Measurements from ENCODE around the gene USF3.

Gene USF3, protein sequence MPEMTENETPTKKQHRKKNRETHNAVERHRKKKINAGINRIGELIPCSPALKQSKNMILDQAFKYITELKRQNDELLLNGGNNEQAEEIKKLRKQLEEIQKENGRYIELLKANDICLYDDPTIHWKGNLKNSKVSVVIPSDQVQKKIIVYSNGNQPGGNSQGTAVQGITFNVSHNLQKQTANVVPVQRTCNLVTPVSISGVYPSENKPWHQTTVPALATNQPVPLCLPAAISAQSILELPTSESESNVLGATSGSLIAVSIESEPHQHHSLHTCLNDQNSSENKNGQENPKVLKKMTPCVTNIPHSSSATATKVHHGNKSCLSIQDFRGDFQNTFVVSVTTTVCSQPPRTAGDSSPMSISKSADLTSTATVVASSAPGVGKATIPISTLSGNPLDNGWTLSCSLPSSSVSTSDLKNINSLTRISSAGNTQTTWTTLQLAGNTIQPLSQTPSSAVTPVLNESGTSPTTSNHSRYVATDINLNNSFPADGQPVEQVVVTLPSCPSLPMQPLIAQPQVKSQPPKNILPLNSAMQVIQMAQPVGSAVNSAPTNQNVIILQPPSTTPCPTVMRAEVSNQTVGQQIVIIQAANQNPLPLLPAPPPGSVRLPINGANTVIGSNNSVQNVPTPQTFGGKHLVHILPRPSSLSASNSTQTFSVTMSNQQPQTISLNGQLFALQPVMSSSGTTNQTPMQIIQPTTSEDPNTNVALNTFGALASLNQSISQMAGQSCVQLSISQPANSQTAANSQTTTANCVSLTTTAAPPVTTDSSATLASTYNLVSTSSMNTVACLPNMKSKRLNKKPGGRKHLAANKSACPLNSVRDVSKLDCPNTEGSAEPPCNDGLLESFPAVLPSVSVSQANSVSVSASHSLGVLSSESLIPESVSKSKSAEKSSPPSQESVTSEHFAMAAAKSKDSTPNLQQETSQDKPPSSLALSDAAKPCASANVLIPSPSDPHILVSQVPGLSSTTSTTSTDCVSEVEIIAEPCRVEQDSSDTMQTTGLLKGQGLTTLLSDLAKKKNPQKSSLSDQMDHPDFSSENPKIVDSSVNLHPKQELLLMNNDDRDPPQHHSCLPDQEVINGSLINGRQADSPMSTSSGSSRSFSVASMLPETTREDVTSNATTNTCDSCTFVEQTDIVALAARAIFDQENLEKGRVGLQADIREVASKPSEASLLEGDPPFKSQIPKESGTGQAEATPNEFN (N-terminal part only)

DNA sequence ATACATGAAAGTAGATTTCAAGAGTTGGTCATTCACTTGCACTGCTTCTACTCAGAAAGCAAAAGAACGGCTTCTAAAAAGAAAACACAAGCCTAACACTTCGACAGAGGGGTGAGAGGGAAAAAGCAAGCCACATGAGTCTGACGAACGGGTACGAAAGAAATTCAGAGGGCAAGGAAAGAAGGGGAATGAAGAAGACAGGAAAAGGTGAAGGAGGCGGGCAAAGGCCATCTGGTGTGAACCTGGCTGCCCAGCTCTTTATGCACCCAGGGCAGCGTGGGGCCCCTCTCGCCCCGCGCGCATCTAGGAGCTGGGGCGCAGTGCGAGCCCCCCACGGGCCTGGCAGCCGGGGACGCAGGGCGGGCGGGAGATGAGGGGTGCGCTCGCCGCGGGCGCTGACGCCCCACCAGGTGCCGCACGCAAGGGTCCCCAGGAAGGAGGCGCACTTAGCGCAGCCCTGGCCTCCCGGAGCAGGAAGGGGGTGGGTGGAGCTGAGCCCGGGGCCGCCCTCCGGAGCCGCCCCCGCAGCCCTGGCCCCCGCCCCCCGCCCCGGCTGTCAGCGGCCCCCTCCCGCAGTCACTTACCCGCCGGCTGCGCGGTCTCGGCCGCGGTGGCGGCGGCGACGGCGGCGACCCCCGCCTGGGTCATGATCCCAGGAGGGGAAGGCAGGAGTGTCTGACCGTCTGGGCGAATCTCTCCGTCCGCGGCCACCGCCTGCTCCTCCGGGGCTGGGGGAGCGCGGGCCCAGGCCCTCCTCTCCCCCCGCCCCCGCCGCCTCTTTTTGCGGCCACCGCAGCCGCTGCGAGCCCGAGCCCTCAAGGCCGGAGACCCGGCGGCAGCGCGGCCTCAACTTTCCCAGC, at the start of gene USF3:
Gene USF3 (minus strand): TSS at position 857 of the 860 bp plus-strand sequence. CDS start 21,764 bp downstream, outside the sequence.
- peak; percentile 86 for DNase-seq

DNA sequence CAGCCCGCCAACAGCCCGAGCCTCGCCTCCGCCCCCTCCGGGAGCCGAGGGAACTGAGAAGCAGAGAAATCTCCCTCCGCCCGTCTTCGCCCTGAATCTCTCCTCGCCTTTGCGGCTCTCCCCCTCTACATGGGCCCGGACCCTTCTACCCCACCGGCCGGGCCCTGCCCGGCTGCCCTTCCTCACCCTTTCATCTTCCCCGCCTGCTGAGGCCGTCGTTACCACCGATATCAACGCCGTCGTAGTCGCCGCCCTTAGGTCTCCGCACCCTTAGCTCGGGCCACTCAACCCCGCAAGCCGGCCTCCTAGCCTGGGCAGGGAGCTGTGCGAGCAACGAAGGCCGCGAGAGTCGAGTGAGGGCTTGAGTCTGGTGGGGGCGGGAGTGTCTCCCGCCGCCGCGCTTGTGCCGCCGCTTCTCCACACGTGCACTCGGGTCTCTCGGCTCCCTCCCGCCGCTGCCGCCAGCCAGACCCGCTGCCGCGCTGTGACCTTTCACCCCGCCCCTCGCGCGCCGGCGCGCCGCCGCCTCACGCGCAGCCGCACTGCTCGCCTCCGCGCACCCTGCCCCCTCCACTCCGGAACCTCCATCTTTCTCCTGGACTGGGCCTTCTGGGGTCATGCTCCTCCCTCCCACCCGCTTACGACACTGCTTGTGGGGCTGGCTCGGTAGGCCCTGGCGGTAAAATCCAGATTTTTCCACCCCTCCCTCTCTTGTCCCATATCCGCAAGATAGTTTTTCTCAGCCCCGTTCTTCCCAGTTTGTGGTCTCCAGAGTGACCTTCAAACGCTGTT, 49.5 kb upstream of the USF3 start, which contains the start of gene NAA50:
Gene NAA50 (minus strand): TSS at position 494 of the 792 bp plus-strand sequence. CDS start 300 bp downstream, at position 194.
- peak; percentile 53 for DNase-seq

DNA sequence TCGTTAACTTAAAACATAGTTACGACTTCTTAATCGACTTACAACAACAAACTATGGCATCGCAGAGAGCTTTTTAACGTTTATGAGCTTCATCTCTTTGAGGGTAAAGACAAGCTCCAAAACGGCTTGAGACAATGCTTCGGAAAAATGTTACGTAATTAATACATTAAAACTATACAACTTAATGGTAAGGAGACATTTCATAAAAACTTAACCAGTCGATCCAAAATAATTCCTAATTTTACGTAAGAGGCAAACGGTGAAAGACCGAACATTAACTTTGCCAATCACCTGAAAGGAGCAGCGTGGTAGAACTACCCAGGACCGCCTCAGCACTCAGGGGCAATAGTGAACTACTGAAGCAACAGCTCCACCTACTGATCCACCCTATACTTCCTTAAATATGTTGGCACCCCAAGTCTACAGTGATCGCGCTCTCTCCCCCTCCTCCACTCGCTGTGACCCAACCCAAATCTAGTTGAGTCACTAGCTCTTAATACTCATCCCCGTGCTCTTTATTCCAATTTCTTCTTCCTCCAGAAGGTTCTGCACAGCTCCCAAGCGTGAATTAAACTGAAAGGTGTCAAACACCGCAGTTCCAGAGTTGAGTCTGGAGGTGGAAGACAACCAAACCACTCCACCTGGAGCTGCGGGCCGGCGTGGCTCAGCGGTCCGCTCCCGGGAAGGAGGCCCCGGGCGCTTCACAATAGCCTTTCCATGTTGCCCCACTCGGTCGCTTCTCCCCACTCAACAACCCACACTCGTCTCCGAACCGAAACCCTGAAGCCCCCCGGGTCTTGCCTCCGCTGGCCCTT, 48.7 kb upstream of the USF3 start:
- peak; percentile 57 for DNase-seq

DNA sequence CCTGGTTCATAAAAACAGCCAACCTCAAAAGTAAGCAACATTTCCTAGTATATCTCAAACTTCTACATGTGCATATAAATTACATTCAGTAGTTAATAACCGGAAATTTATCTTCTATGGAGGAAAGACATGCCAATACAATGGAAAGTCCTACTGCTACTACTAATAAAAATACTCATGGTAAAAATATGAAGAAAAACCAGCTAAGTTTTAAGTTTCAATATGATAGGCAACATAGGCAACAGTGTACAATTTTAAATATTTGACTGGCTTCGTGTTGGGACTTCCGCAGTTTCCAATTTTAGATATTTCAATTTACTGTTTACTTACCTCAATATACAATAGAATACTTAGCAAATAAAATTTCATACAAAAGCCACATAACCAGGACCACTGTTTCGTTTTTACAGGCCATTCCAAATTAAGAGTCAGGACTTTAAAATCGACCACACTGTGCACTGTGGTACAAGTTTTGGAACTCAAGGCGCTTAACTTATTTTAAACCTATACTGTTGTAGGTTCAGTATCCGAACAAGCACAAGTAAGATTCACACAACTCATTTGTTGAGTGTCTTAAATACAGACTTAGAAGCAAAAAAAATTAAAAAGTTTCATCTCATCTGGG, 46.7 kb upstream of the USF3 start:
- no peak for DNase-seq

DNA sequence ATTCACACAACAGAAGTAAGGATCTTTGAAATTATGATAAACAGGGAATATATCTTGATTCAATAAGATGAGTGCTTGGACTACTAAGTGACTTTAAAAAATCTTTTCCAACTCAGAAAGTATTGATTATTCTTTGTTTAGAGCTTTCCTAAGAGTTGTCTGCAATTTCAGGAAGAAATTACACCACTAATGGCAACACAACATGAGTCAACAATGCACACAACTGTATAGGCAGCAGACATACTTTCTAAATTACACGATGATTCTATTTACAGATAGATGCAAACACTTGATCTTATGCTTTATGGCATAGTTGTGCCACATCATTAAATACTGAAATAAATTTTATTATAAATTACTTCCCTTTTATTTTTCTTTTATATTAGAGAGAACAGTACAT, 45.2 kb upstream of the USF3 start:
- DNase-seq = no peak

DNA sequence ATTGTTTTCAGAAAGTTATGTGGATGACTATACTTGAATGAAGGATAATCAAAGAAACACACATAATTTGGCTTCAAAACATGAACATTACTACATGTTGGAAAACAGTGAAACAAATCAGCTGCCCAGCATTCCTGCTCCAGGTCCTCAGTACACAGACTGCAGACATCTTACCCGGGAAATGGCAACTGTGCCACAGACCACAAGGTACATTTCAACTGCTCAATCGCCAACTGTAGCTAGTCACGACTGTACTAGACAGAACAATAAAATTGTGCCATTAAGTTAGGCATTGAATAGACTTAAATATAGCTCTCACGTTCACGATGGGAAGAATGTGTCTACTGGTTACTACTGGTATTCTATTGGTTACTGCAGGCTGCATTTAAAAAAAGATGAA, 44.6 kb upstream of the USF3 start:
- no peak for DNase-seq

DNA sequence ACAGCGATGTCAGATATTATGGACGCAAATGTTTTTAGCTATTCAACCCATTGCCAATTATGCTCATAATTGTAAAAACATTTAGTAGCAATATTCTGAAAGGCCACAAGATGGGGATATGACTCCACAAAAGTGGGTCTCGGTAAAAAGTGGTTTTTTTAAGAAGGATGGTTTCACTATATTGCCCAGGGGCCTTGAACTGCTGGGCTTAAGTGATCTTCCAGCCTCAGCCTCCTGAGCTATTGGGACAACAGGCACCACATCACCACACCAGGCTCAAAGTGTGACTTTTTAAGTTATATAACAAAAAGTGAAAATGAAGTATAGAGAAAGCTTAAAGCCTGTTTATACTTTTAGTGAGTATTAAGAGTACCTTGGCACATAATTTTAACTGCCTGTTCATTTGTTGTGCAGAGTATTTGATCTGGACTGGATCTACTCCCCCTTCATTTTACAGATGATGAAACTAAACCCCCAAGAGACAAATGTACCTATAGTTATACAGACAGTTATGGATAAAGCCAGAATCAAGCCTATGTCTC, 40.2 kb upstream of the USF3 start:
- DNase-seq = no peak

DNA sequence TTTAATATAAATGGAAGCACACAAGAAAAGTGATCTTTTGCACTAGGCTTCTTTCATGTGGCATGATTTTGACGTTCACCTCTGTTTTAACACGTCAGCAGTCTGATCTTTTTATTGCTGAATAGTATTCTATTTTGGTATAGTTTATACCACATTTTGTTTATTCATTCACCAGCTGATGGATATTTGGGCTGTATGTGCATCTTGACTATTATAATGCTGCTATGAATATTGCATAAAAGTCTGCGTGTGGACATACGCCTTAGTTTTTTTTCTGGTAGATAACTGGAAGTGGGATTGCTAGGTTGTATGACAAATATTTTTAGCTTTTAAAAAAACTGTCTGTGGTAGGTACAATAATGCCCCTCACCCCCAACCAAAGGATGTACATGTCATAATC, 35.3 kb upstream of the USF3 start:
- DNase-seq = no peak

DNA sequence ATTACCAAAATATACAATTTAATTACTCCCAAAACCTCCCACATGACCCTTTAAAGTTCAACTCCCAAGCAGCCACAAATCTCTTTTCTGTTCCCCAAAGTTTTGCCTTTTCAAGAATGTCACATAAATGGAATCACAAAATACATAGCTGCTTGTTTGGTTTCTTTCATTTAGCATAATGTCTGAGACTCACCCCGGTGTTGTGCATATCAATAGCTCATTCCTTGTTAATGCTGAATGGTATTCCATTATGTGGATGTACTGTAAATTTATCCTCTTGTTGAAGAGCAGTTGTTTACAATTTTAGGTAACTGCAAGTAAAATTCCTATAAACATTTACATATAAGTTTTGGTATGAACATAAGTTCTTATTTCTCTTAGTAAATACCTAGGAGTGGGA, 34.1 kb upstream of the USF3 start:
- no peak for DNase-seq

DNA sequence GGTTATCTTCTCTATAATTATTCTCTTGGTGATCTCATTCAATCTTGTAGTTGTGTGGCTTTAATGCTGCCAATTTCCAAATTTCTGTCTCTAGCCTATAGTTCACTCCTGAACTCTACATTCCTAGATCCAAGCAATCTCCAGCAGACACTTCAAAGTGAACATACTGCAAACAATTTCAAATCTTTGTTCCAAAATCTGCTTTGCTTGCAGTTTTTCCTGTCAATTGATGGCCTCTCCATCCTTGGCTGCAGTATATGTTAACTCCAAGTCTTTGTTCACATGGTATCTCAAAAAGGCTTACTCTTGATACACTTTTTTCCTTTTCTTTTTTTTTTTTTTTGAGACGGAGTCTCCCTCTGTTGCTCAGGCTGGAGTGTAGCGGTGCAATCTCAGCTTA, 32.2 kb upstream of the USF3 start:
- no peak for DNase-seq

DNA sequence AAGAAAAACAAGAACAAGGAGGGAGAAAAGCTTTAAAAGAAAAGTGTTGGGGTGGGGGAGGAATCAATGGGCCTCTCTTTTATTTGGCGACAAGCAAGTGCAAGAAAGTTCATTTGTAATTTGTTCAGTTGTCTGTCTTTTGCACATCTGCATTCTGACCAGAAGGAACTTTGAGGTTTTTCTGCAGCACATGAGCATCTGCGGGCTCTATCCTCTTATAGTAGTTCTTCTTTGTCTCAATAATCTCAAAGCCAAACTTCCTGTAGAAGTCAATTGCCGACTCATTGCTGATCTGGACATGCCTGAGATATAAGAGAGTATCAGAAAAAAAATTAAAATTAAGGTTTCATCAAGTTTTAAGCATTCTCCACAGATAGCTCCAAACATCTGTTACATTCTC, 25.2 kb upstream of the USF3 start:
- no peak for DNase-seq

DNA sequence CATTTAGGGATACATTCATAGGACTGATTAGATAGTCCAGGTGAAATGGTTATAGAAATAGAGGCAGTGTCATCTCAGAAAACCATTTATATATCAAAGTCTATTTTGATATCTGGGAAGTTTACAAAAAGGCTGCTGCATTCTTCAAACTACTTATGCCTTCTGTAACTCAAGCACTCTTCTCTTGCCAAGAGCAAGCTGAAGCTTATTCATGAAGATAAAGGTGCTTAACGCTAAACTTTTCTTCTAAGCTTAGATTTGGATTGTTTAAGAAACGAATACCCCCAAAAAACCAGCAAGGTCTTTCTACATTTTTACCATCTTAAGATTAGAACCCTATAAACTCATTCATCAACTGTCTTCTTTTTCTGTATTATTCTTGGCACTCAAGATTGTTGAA, 23.3 kb upstream of the USF3 start:
- DNase-seq = no peak

DNA sequence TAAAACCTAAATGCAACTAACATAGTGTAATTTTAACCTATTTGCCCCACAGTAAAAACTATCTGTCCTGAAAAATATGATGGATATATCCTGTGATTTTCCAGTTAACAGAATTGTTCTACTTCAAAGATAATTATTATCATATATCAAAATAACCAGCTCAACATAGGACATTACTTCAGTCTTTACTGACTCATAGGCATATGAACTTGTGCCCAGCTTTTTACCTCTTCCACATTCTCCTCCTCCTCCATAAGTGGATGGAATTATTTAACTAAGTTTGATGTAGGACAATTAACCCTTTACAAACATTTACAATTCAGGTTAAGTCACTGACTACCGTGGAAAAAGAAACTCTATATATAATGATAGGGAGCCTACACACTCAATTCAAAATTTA, 22.9 kb upstream of the USF3 start:
- DNase-seq = no peak

DNA sequence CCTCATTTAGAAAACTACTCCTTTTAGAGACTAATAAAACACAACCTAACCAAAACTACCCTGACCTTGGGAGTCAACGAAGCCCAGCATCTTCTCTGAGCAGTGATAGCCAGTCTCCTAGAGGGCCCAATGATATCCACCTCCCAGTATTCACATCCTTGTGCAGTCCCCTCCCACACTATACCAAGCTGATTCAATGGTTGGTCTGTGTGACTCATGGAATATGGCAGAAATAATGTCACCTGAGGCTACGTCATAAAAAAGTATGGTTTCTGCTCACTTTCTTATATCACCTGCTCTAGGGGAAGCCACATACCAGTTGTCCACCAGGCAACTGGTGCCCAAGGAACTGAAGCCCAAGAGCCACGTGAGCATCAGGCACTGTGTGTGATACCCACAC, 21.4 kb upstream of the USF3 start:
- DNase-seq = no peak

DNA sequence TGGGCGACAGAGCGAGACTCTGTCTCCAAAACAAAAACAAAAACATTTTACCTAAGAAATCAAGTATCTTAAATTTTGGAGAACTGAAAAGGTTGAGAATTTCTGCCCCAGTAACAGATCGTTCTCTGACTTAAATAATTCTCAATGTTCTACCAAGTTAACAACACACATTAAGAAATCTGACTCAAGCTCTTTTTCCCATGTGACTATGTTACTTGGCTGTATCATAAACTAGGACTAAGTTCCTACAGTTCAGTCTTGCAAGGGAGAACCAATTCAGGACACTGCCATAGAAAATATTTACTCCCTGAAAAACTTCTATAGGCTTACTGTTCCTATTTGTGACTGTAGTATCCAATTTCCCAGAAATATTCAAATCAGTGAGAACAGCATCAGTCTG, 20.9 kb upstream of the USF3 start:
- no peak for DNase-seq

DNA sequence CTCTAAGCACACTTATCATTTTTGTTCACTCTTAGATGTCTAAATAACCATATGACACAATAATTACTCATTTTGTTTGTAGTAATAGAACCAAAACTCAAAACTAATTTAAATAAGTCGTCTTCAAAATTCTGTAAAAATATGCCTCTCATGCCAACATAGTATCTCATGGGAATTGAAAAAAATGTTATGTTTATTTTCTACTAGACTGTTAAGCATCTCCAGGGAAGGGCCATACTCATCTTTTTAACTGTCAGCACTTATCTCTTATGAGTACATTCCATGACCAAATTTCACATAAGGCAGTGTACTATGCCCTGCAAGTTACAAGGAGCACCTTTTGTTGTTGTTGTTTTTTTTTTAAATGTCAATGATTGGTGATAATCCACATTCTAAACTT, 18.3 kb upstream of the USF3 start:
- DNase-seq = no peak

DNA sequence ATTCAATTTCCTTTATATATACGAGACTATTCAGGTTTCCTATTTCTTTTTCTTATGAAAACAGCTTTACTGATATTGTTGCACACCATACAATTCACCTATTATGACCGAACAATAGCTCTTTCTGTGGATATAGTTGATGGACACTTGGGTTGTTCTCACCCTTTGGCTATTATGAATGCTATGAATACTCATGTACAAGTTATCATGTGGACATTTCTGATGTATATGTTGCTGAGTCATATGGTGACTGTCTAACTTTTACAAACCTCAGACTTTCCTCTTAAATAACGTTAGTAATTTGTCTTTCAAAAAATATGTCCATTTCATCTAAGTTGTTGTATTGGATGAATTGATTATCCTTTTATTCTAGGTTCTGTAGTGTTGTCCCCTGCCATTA, 15.7 kb upstream of the USF3 start:
- no peak for DNase-seq

DNA sequence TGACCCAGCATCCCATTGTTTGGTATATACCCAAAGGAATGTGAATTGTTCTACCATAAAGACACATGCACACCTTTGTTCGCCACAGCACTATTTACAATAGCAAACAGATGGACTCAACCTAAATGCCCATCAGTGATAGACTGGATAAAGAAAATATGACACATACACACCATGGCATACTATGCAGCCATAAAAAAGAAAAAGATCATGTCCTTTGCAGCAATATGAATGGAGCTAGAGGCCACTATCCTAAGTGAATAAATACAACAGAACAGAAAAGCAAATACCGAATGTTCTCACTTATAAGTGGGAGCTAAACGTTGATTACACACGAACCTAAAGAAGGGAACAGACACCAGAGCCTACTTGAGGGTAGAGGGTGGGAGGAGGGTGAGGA, 11.4 kb upstream of the USF3 start:
- DNase-seq = no peak

DNA sequence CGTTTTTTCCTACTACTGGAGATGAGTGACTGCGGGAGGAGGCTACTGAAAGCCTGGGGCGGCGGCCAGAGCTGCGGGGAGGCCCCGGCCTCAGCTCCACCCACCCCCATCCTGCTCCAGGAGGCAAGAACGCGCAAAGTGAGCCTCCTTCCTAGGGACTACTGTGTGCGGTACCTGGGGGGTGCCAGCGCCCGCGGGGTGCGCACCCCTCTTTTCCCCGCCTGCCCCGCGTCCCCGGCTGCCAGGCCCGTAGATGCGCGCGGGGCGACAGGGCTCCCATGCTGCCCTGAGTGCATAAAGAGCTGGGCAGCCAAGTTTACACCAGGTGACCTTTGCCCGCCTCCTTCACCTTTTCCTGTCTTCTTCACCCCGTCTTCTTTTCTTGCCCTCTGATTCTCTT, 2.5 kb upstream of the USF3 start:
- DNase-seq = peak; percentile 30
